ENCODE results near the gene DMAC1.

DMAC1 gene

DNA sequence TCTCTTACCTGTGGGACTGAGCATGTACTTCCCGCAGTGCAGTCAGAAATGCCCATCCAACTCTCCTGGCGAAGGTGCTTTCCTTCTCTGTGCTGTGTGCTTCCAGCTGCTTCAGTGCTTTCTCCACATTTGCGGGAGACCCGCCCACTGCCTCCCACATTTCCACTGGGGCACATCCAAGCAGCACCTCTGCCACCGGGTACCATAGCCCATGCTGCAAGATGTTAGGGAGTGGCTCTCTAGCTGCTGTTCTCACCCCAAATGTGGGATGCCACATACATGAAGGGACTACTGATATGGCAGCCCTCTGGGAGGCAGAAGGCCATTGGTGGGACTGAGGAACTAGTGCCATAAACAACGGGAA lies 8.8 kb downstream of the DMAC1 start:
- TF ChIP-seq, protein P1, sequence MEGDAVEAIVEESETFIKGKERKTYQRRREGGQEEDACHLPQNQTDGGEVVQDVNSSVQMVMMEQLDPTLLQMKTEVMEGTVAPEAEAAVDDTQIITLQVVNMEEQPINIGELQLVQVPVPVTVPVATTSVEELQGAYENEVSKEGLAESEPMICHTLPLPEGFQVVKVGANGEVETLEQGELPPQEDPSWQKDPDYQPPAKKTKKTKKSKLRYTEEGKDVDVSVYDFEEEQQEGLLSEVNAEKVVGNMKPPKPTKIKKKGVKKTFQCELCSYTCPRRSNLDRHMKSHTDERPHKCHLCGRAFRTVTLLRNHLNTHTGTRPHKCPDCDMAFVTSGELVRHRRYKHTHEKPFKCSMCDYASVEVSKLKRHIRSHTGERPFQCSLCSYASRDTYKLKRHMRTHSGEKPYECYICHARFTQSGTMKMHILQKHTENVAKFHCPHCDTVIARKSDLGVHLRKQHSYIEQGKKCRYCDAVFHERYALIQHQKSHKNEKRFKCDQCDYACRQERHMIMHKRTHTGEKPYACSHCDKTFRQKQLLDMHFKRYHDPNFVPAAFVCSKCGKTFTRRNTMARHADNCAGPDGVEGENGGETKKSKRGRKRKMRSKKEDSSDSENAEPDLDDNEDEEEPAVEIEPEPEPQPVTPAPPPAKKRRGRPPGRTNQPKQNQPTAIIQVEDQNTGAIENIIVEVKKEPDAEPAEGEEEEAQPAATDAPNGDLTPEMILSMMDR (IDR thresholded peaks at IDR 0.05; ENCODE audit: low read depth, low read length), result no peak
- no peak for DNase-seq
- Histone ChIP-seq H3K27me3 (ENCODE audit: insufficient read depth, low read depth, severe bottlenecking) (no peaks in the 10 kb centered on the region), H3K4me3 (ENCODE audit: low read depth, low read length) (no peak overlapping the region), H3K27ac (no peak overlapping the region), H3K9me3 (ENCODE audit: severe bottlenecking) (no peaks in the 10 kb centered on the region), H3K36me3 (peaks cover 8% of the 10 kb centered on the region)

DNA sequence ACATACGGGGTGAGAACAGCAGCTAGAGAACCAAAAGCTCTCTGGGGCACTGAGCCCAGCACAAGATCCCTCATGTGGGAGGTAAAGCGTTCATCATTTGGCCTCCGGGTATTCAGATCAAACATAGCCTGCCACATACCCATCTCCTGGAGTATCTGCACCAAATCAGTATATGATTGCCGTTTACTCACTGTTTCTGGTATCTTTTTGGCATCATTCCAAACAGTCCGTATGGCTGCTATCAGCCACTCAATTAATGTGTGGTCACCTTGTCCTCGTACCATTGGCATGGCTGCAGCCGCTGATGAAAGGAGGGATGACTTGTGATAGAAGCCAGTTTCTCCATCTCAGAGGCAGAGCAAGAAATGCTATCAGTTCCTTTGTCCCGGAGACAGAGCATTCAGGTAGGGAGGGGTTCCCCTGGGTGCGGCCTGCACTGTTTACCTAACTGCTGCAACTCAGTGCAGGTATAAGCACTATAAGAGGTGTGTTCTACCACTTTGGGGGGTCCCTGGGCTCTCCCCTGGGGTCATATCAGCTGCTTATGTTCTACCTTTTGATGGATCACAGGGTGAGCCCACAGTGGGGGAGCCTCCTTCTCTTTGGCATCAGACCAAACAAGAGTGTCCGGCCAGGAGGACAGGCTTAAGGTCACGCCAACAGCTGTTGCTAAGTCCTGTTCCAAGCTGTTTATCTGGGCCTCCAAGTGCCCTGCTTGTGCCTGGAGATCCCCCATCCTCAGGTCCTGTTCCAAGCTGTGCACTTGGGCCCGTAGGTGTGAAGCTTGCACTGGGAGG lies 9.4 kb downstream of the DMAC1 start:
- H3K27me3 ChIP-seq (ENCODE audit: insufficient read depth, low read depth, severe bottlenecking), result no peaks in the 10 kb centered on the region
- no peak overlapping the region for H3K27ac ChIP-seq
- no peak overlapping the region for H3K4me3 ChIP-seq (ENCODE audit: low read depth, low read length)
- TF ChIP-seq, protein P1 (IDR thresholded peaks at IDR 0.05; ENCODE audit: low read depth, low read length), result no peak
- H3K9me3 ChIP-seq (ENCODE audit: severe bottlenecking), result no peaks in the 10 kb centered on the region
- H3K36me3 ChIP-seq, result peaks cover 4% of the 10 kb centered on the region
- peak; percentile 14 for DNase-seq

DNA sequence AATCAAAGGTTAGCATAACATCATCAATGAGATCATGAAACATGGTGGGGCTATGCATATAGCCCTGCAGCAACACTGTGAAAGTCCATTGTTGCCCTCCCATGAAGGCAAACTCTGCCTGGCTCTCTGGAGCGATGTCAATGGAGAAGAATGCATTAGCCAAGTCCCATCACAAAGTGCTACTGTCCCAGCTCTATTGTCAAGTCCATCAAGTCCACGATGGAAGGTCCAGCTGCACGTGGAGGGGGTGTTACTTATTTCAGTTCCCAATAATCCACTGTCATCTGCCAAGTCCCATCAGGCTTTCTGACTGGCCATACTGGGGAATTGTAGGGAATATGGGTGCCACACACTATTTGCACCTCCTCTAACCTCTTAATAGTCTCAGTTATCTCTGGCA lies 10.8 kb downstream of the DMAC1 start:
- no peaks in the 10 kb centered on the region for H3K9me3 ChIP-seq (ENCODE audit: severe bottlenecking)
- H3K27me3 ChIP-seq (ENCODE audit: insufficient read depth, low read depth, severe bottlenecking), result no peaks in the 10 kb centered on the region
- peaks cover 3% of the 10 kb centered on the region for H3K36me3 ChIP-seq
- H3K27ac ChIP-seq, result no peak overlapping the region
- TF ChIP-seq, protein P1 (IDR thresholded peaks at IDR 0.05; ENCODE audit: low read depth, low read length), result no peak
- no peak overlapping the region for H3K4me3 ChIP-seq (ENCODE audit: low read depth, low read length)
- no peak for DNase-seq

DNA sequence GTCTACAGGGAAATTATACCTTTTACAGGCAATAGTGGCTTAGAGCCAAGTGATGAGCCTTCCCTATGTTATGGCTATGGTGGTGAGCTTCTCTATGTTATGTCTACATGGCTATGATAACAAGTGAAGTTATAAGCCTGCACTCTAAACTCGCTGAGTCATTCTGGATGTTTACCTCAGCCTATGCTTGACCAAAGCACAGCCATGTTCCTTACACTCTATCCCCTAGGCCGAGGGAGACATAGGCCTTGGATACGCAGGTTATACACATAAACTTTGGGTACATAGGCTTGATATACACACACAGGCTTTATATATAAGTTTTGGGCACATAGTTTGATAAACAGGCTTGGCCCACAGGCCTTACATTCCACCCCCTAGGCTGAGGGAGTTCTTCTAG lies 13.8 kb downstream of the DMAC1 start:
- TF ChIP-seq, protein P1 (IDR thresholded peaks at IDR 0.05; ENCODE audit: low read depth, low read length), result no peak
- Histone ChIP-seq H3K27me3 (ENCODE audit: insufficient read depth, low read depth, severe bottlenecking) (no peaks in the 10 kb centered on the region), H3K27ac (no peak overlapping the region), H3K4me3 (ENCODE audit: low read depth, low read length) (no peak overlapping the region), H3K36me3 (no peaks in the 10 kb centered on the region), H3K9me3 (ENCODE audit: severe bottlenecking) (no peaks in the 10 kb centered on the region)
- DNase-seq, result no peak

DNA sequence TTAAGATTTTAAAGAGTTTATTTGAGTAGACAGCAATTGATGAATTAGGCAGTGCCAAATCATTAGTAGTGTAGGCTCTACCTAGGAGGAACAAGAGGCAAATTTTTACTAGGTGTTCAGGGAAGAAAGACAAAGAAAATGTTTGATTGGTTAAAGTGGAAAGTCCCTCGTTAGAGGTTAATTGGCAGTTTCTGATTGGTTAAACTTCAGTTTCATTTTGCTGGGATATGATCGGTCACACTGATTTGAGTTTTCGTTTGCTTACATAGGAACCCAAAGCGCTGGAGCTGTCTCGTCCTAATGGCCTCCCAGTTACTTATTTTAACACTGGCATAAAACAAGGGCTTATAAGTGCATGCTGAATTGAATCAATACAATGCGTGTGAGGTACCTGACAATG lies 15.1 kb downstream of the DMAC1 start:
- Histone ChIP-seq H3K9me3 (ENCODE audit: severe bottlenecking) (no peaks in the 10 kb centered on the region), H3K4me3 (ENCODE audit: low read depth, low read length) (no peak overlapping the region), H3K36me3 (no peaks in the 10 kb centered on the region), H3K27ac (no peak overlapping the region), H3K27me3 (ENCODE audit: insufficient read depth, low read depth, severe bottlenecking) (no peaks in the 10 kb centered on the region)
- no peak for DNase-seq
- TF ChIP-seq, protein P1 (IDR thresholded peaks at IDR 0.05; ENCODE audit: low read depth, low read length), result no peak

DNA sequence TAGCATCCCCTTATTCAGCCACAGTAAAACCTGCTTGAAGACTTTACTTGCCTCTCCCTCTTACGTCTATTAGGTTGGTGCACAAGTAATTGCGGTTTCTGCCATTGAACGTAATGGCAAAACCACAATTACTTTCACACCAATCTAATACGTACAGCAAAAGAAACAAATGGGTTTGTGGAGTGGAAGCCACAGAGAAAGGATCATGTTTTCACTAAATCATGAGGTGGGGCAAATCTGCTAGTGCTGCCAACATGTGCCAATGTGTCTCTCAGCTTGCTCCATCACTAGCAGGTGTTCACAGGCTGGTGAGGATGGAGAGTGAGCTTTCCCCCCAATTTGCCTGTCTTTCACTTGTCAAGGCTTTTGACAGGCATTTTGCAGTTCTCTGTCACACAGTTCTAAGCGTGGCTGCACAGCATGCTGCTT lies 15.9 kb downstream of the DMAC1 start:
- H3K27me3 ChIP-seq (ENCODE audit: insufficient read depth, low read depth, severe bottlenecking), result no peaks in the 10 kb centered on the region
- no peaks in the 10 kb centered on the region for H3K9me3 ChIP-seq (ENCODE audit: severe bottlenecking)
- no peak for DNase-seq
- no peaks in the 10 kb centered on the region for H3K36me3 ChIP-seq
- H3K4me3 ChIP-seq (ENCODE audit: low read depth, low read length), result no peak overlapping the region
- TF ChIP-seq, protein P1 (IDR thresholded peaks at IDR 0.05; ENCODE audit: low read depth, low read length), result no peak
- no peak overlapping the region for H3K27ac ChIP-seq

Data from WERI-Rb-1 (cell line).